KOPT-K1 (cell line): ENCODE measurements around the gene PCDHB11.
"Not testable (repeated sequence)": the region's sequence is repeated elsewhere in the genome, so short reads cannot be mapped to it uniquely, and the experiment has no call there.

ENCODE experiments used
- H3K27ac ChIP-seq: fragments of 200-600 bp; sonication (generic); 2 replicates; pipeline ENCODE4 v1.5.1; 2016; ENCODE audit warnings: antibody characterized with exemption, mild to moderate bottlenecking, low read depth, low read length; ENCODE audit not compliant: poor library complexity, severe bottlenecking
- H3K36me3 ChIP-seq: fragments of 200-600 bp; sonication (generic); 2 replicates; pipeline ENCODE4 v1.5.1; 2017; ENCODE audit warnings: antibody characterized with exemption, mild to moderate bottlenecking, low read length, moderate library complexity; ENCODE audit not compliant: insufficient read depth
- H3K9me3 ChIP-seq: fragments of 200-600 bp; sonication (generic); 2 replicates; pipeline ENCODE4 v1.5.1; 2017; ENCODE audit warnings: antibody characterized with exemption, low read length, mild to moderate bottlenecking; ENCODE audit not compliant: insufficient read depth, poor library complexity, severe bottlenecking

PCDHB11 gene

GRCh38 chr5:141179371-141179770 lies 20.1 kb upstream of the PCDHB11 start:
- not testable (repeated sequence) for H3K9me3 ChIP-seq, H3K36me3 ChIP-seq, H3K27ac ChIP-seq

DNA sequence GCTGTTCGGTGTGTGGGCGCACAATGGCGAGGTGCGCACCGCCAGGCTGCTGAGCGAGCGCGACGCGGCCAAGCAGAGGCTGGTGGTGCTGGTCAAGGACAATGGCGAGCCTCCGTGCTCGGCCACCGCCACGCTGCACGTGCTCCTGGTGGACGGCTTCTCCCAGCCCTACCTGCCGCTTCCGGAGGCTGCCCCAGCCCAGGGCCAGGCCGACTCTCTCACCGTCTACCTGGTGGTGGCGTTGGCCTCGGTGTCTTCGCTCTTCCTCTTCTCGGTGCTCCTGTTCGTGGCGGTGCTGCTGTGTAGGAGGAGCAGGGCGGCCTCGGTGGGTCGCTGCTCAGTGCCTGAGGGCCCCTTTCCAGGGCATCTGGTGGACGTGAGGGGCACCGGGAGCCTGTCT lies 19.6 kb upstream of the PCDHB11 start:
- not testable (repeated sequence) for H3K36me3 ChIP-seq, H3K27ac ChIP-seq, H3K9me3 ChIP-seq

DNA sequence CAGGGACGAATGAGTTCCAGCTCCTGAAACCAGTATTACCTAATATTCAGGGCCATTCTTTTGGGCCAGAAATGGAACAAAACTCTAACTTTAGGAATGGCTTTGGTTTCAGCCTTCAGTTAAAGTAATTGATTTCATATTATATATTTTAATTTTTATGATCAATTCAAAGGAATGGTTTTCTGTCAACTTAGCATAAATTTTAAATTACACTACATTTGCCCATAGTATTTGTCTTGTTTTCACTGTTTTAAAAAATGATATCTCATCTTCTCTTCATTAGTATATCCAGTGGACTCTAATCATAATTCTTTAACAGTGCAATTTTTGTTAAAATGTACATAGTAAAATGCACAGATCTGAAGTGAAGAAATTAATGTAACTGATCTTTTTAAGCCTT lies 19.1 kb upstream of the PCDHB11 start:
- no peak overlapping the region for H3K27ac ChIP-seq
- no peaks in the 10 kb centered on the region for H3K9me3 ChIP-seq

DNA sequence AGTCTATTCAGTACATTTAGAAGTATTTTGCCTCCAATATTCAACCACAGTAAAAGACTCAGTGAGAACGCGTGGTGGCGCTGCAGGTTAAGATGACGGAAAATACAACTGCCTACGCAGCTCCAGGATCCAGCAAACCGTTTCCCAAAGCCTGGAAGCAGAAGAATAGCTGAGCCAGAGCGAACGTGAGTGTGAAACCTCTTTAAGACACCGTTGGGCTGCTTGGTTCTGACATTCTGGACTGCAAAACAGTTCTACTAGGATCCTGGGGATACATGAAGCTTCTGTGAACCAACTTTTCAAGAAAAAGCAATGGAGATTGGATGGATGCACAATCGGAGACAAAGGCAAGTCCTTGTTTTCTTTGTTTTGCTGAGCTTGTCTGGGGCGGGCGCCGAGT lies 17.2 kb upstream of the PCDHB11 start, which contains the start of gene PCDHB16:
Gene PCDHB16, plus strand, starts transcription at position 140 of the 400 bp plus-strand sequence. Its CDS starts 173 bp downstream, at position 313.
- Histone ChIP-seq H3K9me3 (no peaks in the 10 kb centered on the region), H3K27ac (no peak within 1 kb of the TSS), H3K36me3 (no peaks in the 10 kb centered on the region)

More for the DNA sequence above, 19.1 kb upstream of the PCDHB11 start:
- H3K36me3 ChIP-seq, result no peaks in the 10 kb centered on the region

GRCh38 chr5:141184117-141184855 lies 15.1 kb upstream of the PCDHB11 start:
- H3K27ac ChIP-seq, H3K36me3 ChIP-seq, H3K9me3 ChIP-seq: not testable (repeated sequence)

GRCh38 chr5:141186897-141187512 lies 12.4 kb upstream of the PCDHB11 start, which contains the start of gene PCDHB9:
Gene PCDHB9 (plus strand): TSS chr5:141187161. CDS start chr5:141187319, 158 bp downstream.
- no peak within 1 kb of the TSS for H3K27ac ChIP-seq
- no peaks in the 10 kb centered on the region for H3K9me3 ChIP-seq
- no peaks in the 10 kb centered on the region for H3K36me3 ChIP-seq

DNA sequence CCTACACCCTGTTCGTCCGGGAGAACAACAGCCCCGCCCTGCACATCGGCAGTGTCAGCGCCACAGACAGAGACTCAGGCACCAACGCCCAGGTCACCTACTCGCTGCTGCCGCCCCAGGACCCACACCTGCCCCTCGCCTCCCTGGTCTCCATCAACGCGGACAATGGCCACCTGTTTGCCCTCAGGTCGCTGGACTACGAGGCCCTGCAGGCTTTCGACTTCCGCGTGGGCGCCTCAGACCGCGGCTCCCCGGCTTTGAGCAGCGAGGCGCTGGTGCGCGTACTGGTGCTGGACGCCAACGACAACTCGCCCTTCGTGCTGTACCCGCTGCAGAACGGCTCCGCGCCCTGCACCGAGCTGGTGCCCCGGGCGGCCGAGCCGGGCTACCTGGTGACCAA lies 10.7 kb upstream of the PCDHB11 start:
- not testable (repeated sequence) for H3K36me3 ChIP-seq, H3K9me3 ChIP-seq, H3K27ac ChIP-seq

DNA sequence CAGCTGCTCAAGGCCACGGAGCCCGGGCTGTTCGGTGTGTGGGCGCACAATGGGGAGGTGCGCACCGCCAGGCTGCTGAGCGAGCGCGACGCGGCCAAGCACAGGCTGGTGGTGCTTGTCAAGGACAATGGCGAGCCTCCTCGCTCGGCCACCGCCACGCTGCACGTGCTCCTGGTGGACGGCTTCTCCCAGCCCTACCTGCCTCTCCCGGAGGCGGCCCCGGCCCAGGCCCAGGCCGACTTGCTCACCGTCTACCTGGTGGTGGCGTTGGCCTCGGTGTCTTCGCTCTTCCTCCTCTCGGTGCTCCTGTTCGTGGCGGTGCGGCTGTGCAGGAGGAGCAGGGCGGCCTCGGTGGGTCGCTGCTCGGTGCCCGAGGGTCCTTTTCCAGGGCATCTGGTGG lies 10.3 kb upstream of the PCDHB11 start:
- H3K9me3 ChIP-seq, H3K36me3 ChIP-seq, H3K27ac ChIP-seq: not testable (repeated sequence)

GRCh38 chr5:141192110-141192725 lies 7.2 kb upstream of the PCDHB11 start, which contains the start of gene PCDHB10:
Gene PCDHB10 (plus strand): TSS chr5:141192353. CDS start chr5:141192553, 200 bp downstream.
- H3K27ac ChIP-seq, result no peak within 1 kb of the TSS
- H3K36me3 ChIP-seq, result no peaks in the 10 kb centered on the region
- peaks cover 11% of the 10 kb centered on the region for H3K9me3 ChIP-seq

- peaks cover 23% of the 10 kb centered on the region for H3K9me3 ChIP-seq
- H3K27ac ChIP-seq, H3K36me3 ChIP-seq: not testable (repeated sequence)
These were observed 5.1 kb upstream of the PCDHB11 start for GRCh38 chr5:141194332-141194731.

DNA sequence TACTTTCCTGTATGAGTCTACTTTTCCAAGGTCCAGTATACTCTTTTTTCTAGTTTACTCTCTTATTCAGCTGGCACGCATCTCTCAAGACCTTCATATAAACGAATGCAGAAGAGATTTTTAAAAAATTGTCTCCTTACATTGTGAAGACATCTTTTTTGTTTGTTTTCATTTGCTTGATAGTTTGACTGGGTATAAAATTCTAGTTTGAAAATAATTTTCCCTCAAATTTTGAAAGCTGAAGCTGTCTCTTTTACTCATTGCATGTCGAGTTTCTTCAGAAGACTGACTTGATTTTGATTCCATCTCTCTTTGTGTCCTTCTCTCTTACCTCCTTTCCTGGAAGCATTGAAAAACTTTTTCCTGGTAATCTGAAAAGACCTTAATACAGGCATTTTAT lies 3.1 kb upstream of the PCDHB11 start:
- Histone ChIP-seq H3K27ac (no peak overlapping the region), H3K9me3 (peaks cover 23% of the 10 kb centered on the region), H3K36me3 (no peaks in the 10 kb centered on the region)

GRCh38 chr5:141201126-141201525 lies 1.7 kb downstream of the PCDHB11 start:
- H3K36me3 ChIP-seq, result not testable (repeated sequence)
- peaks cover 21% of the 10 kb centered on the region for H3K9me3 ChIP-seq

DNA sequence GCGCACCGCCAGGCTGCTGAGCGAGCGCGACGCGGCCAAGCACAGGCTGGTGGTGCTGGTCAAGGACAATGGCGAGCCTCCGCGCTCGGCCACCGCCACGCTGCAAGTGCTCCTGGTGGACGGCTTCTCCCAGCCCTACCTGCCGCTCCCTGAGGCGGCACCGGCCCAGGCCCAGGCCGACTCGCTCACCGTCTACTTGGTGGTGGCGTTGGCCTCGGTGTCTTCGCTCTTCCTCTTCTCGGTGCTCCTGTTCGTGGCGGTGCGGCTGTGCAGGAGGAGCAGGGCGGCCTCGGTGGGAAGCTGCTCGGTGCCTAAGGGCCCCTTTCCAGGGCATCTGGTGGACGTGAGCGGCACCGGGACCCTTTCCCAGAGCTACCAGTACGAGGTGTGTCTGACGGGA lies 2.2 kb downstream of the PCDHB11 start:
- not testable (repeated sequence) for H3K36me3 ChIP-seq, H3K27ac ChIP-seq
- peaks cover 16% of the 10 kb centered on the region for H3K9me3 ChIP-seq

More at GRCh38 chr5:141201126-141201525, 1.7 kb downstream of the PCDHB11 start:
- not testable (repeated sequence) for H3K27ac ChIP-seq

DNA sequence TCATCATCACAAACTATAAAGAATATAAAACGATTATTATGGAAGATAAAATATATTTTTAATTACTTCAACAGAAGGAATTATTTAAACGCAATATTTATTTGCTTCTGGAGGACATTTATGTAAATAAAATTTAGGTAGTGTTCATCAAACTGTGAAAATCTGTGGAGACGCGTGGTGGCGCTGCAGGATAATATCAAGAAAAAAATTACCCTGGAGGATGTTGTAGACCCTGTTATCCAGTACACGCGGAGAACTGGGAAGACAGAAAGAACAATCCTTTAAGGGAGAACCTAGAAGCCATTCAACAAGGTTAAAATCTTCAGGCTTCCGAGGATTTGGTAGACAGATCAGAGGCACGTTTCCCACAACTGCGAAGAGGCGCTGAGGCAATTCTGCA lies 9.1 kb downstream of the PCDHB11 start, which contains the start of gene PCDHB12:
Gene PCDHB12, plus strand, starts transcription at position 242 of the 400 bp plus-strand sequence. CDS start 189 bp downstream, outside the sequence.
- H3K9me3 ChIP-seq, result no peaks in the 10 kb centered on the region
- no peak within 1 kb of the TSS for H3K27ac ChIP-seq
- no peaks in the 10 kb centered on the region for H3K36me3 ChIP-seq

DNA sequence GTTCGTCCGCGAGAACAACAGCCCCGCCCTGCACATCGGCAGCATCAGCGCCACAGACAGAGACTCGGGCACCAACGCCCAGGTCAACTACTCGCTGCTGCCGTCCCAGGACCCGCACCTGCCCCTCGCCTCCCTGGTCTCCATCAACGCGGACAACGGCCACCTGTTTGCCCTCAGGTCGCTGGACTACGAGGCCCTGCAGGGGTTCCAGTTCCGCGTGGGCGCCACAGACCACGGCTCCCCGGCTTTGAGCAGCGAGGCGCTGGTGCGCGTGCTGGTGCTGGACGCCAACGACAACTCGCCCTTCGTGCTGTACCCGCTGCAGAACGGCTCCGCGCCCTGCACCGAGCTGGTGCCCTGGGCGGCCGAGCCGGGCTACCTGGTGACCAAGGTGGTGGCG lies 10.9 kb downstream of the PCDHB11 start:
- H3K27ac ChIP-seq, H3K36me3 ChIP-seq, H3K9me3 ChIP-seq: not testable (repeated sequence)
